PC-9 (cell line): ENCODE results near the gene OBSL1.

ENCODE experiments used
- CTCF ChIP-seq: fragments of 200-600 bp; sonication (generic); conservative IDR thresholded peaks from 2 replicates; pipeline ENCODE4 v1.6.1; 2017; ENCODE audit warnings: mixed run types, antibody characterized with exemption, mild to moderate bottlenecking, moderate library complexity
- EZH2 ChIP-seq: fragments of 200-600 bp; sonication (generic); IDR thresholded peaks from 2 replicates; pipeline ENCODE4 v1.8.0; 2017; ENCODE audit warnings: antibody characterized with exemption, low read depth

DNA sequence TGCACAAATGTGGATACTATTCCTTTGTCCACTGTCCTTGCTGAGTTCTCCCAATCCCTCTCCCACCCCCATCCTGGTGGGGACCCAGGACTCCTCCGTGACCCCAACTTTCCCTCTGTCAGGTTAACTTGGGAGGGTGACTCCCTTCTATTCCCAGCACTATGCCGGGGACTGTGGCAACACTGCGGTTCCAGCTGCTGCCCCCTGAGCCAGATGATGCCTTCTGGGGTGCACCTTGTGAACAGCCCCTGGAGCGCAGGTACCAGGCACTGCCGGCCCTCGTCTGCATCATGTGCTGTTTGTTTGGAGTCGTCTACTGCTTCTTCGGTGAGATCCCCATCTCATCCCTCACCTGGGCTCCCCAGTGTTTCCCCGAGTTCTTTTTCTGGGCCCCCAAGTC, 26.8 kb downstream of the OBSL1 start:
- TF ChIP-seq CTCF = no peak
- TF ChIP-seq EZH2 = no peak
